NCI-H345 treated with DMSO at 0.1 percent for 48 hours (cell line): Measurements from ENCODE around the gene BLVRB.
A peak's percentile ranks its signal among the peaks of the same experiment; 100 is the strongest.
"Not testable (repeated sequence)": the region's sequence is repeated elsewhere in the genome, so short reads cannot be mapped to it uniquely, and the experiment has no call there.

Experiments used
- DNase-seq: peaks from one replicate; lab custom pipeline; 2025; ENCODE audit not compliant: unreplicated experiment; lab: John Stamatoyannopoulos, UW

Gene BLVRB

GRCh38 chr19:40489882-40490230 is 24.3 kb upstream of the BLVRB start:
- no peak for DNase-seq

- no peak for DNase-seq
Observed at GRCh38 chr19:40486017-40486416, 20.5 kb upstream of the BLVRB start.

GRCh38 chr19:40475878-40476644 is 10.5 kb upstream of the BLVRB start:
- not testable (repeated sequence) for DNase-seq

GRCh38 chr19:40474737-40475136 is 9.2 kb upstream of the BLVRB start:
- no peak for DNase-seq

GRCh38 chr19:40472516-40472915 is 7.0 kb upstream of the BLVRB start:
- DNase-seq = no peak

- no peak for DNase-seq
Observed at GRCh38 chr19:40471111-40471510, 5.6 kb upstream of the BLVRB start.

GRCh38 chr19:40469011-40469410 is 3.5 kb upstream of the BLVRB start:
- DNase-seq = no peak

GRCh38 chr19:40466985-40467734 is 1.6 kb upstream of the BLVRB start, which contains the start of gene SPTBN4:
TSS of gene SPTBN4 (plus strand) at chr19:40467001. CDS start at chr19:40472622, 5,621 bp downstream.
- DNase-seq = no peak

- no peak for DNase-seq
Observed at GRCh38 chr19:40466219-40466984, 857 bp upstream of the BLVRB start.

- DNase-seq = no peak
Observed at GRCh38 chr19:40465025-40465556, 454 bp downstream of the BLVRB start.

GRCh38 chr19:40464059-40465024 is 1.2 kb downstream of the BLVRB start:
- peak; percentile 79 for DNase-seq

- DNase-seq = not testable (repeated sequence)
Observed at GRCh38 chr19:40463587-40464037, 1.9 kb downstream of the BLVRB start.

GRCh38 chr19:40461669-40462221 is 3.8 kb downstream of the BLVRB start:
- DNase-seq = no peak

GRCh38 chr19:40460185-40460584 is 5.4 kb downstream of the BLVRB start:
- no peak for DNase-seq

- DNase-seq = no peak
Observed at GRCh38 chr19:40458597-40458974, 7.0 kb downstream of the BLVRB start.

- no peak for DNase-seq
Observed at GRCh38 chr19:40457953-40458596, 7.5 kb downstream of the BLVRB start.

- DNase-seq = no peak
Observed at GRCh38 chr19:40457048-40457447, 8.5 kb downstream of the BLVRB start.

GRCh38 chr19:40453943-40454342 is 11.6 kb downstream of the BLVRB start:
- not testable (repeated sequence) for DNase-seq

- no peak for DNase-seq
Observed at GRCh38 chr19:40453151-40453735, 12.3 kb downstream of the BLVRB start.
